OCI-LY7 (cell line): ENCODE data around the gene SPATA24.

Source experiments
- CTCF ChIP-seq: fragments of 200-600 bp; sonication (generic); conservative IDR thresholded peaks from 2 replicates; pipeline ENCODE4 v1.5.1; 2014; ENCODE audit warnings: mild to moderate bottlenecking, antibody characterized with exemption, low read length, moderate library complexity, mixed read lengths
- EZH2phosphoT487 ChIP-seq: fragments of 200-600 bp; sonication (generic); IDR thresholded peaks from 2 replicates; pipeline ENCODE4 v1.6.1; 2018; ENCODE audit warnings: low read depth, borderline replicate concordance, mild to moderate bottlenecking, mixed run types, antibody characterized with exemption, low read length, moderate library complexity, mixed read lengths

GRCh38 chr5:139358064-139358463 lies 45.8 kb downstream of the SPATA24 start:
- TF ChIP-seq CTCF (no peak), EZH2phosphoT487 (no peak)
